Measurements from ENCODE around the gene ZNF185.
"Not testable (repeated sequence)": the region's sequence is repeated elsewhere in the genome, so short reads cannot be mapped to it uniquely, and the experiment has no call there.

ZNF185 gene

DNA sequence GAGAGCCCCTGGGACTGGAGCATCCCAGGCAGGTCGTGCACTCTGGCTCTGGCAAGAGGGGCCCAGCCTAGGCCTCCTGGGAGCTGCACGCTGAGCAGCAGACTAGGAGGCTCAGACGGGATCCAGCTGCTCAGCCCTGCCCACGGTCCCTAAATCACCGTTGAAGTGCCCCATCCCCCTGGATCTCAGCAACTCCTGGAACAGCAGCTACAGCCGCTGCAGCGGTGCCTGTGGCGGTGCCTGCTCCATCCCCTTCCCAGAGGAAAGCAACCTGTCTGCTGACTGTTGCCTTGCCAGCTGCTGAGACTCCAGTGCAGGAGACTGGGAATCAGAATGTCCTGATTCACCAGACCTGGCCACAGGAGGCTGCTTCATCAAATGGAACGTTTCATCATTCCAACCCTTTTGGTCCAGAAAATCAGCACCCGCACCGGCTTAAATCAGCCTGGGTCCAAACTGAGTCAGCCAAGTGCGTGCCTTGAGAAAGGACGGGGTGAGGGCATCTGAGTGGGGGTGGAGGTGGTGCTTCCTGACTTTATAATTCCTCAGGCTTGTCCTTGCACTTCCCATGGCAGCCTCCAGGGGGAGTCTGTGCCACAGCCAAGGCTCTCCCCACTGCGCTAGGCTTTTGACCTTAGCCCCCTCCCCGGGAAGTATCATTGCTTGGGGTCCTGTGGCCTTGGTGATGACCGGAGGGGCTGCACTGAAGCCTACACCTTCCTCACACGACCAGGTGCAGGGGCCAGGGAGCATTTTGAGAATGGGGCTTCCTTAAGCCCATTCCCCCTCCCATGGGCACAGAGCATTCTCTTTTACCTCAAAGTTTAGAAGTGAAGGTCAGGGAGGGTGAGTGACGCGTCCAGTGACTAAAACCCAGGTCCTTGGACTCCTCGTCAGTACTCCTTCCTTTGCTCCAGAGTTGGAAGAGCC, 6.5 kb downstream of the ZNF185 start:
- WGBS, 2 experiments (ENCODE audit: insufficient coverage in 2 of 2): 32 to 38% methylated on average over 8 to 9 of the region's 20 CpGs
- Histone ChIP-seq H3K9me3 (ENCODE audit: control insufficient read depth, low read length) (no peaks in the 10 kb centered on the region), H3K27ac (ENCODE audit: low read depth, low read length, severe bottlenecking) (no peak overlapping the region), H3K36me3 (ENCODE audit: control insufficient read depth, insufficient read depth, low read length) (no peaks in the 10 kb centered on the region), H3K4me1 (ENCODE audit: control insufficient read depth, insufficient read depth, low read length, poor library complexity, severe bottlenecking) (peaks cover 23% of the 10 kb centered on the region), H3K4me3 (ENCODE audit: extremely low read depth, insufficient read depth, low read length, poor library complexity, severe bottlenecking) (no peak overlapping the region)

DNA sequence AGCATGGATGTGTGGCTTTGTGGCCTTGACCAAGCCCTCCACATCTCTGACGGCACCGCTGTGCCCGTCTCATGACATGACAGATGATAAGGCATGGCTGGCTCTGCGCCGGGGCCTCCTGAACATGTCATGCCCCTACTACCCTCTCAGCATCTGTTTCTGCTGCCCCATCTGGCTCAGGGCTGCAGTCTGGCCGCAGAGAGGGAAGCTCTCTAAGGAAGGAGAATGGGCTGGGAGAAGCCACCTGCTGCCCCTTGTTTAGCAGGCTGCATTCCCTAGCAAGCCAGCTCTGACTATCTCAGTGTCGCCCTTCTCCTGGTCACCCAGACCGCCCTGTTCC, 7.2 kb downstream of the ZNF185 start:
- H3K27ac ChIP-seq (ENCODE audit: low read depth, low read length, severe bottlenecking): no peak overlapping the region
- no peaks in the 10 kb centered on the region for H3K9me3 ChIP-seq (ENCODE audit: control insufficient read depth, low read length)
- H3K36me3 ChIP-seq (ENCODE audit: control insufficient read depth, insufficient read depth, low read length): no peaks in the 10 kb centered on the region
- H3K4me1 ChIP-seq (ENCODE audit: control insufficient read depth, insufficient read depth, low read length, poor library complexity, severe bottlenecking): peaks cover 23% of the 10 kb centered on the region
- 77 to 80% methylated on average over 1 to 2 of the region's 8 CpGs for WGBS, 2 experiments (ENCODE audit: insufficient coverage in 2 of 2)
- H3K4me3 ChIP-seq (ENCODE audit: extremely low read depth, insufficient read depth, low read length, poor library complexity, severe bottlenecking): no peak overlapping the region

GRCh38 chrX:152907084-152907651, 9.3 kb downstream of the ZNF185 start:
- Histone ChIP-seq H3K36me3 (ENCODE audit: control insufficient read depth, insufficient read depth, low read length) (no peaks in the 10 kb centered on the region), H3K4me3 (ENCODE audit: extremely low read depth, insufficient read depth, low read length, poor library complexity, severe bottlenecking) (no peak overlapping the region), H3K4me1 (ENCODE audit: control insufficient read depth, insufficient read depth, low read length, poor library complexity, severe bottlenecking) (peaks cover 18% of the 10 kb centered on the region), H3K9me3 (ENCODE audit: control insufficient read depth, low read length) (no peaks in the 10 kb centered on the region), H3K27ac (ENCODE audit: low read depth, low read length, severe bottlenecking) (no peak overlapping the region)
- WGBS, 2 experiments (ENCODE audit: insufficient coverage in 2 of 2): 4 to 42% methylated on average over 6 to 8 of the region's 17 CpGs

- no peak overlapping the region for H3K4me3 ChIP-seq (ENCODE audit: extremely low read depth, insufficient read depth, low read length, poor library complexity, severe bottlenecking)
- H3K9me3 ChIP-seq (ENCODE audit: control insufficient read depth, low read length): no peaks in the 10 kb centered on the region
- WGBS, 2 experiments (ENCODE audit: insufficient coverage in 2 of 2): 93% methylated on average over 8 to 12 of the region's 14 CpGs
- peaks cover 9% of the 10 kb centered on the region for H3K4me1 ChIP-seq (ENCODE audit: control insufficient read depth, insufficient read depth, low read length, poor library complexity, severe bottlenecking)
- no peak overlapping the region for H3K27ac ChIP-seq (ENCODE audit: low read depth, low read length, severe bottlenecking)
- H3K36me3 ChIP-seq (ENCODE audit: control insufficient read depth, insufficient read depth, low read length): no peaks in the 10 kb centered on the region
Observed at GRCh38 chrX:152908486-152908885, 10.6 kb downstream of the ZNF185 start.

DNA sequence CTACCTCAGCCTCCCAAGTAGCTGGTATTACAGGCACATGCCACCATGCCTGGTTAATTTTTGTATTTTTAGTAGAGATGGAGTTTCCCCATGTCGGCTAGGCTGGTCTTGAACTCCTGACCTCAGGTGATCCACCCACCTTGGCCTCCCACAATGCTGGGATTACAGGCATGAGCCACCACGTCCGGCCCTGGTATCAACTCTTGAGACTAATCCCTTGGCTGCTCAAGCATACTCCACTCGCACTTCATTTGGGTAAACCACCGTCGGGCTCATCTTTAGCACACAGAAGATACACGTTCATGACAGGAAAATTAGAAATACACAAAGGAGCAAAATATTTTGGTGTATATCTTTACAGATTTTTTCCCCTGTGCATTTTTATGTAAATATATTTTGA, 12.2 kb downstream of the ZNF185 start:
- WGBS, 2 experiments (ENCODE audit: insufficient coverage in 2 of 2): 92 to 96% methylated on average over 2 to 3 of the region's 7 CpGs
- H3K36me3 ChIP-seq (ENCODE audit: control insufficient read depth, insufficient read depth, low read length); H3K9me3 ChIP-seq (ENCODE audit: control insufficient read depth, low read length); H3K4me3 ChIP-seq (ENCODE audit: extremely low read depth, insufficient read depth, low read length, poor library complexity, severe bottlenecking); H3K4me1 ChIP-seq (ENCODE audit: control insufficient read depth, insufficient read depth, low read length, poor library complexity, severe bottlenecking); H3K27ac ChIP-seq (ENCODE audit: low read depth, low read length, severe bottlenecking): not testable (repeated sequence)

DNA sequence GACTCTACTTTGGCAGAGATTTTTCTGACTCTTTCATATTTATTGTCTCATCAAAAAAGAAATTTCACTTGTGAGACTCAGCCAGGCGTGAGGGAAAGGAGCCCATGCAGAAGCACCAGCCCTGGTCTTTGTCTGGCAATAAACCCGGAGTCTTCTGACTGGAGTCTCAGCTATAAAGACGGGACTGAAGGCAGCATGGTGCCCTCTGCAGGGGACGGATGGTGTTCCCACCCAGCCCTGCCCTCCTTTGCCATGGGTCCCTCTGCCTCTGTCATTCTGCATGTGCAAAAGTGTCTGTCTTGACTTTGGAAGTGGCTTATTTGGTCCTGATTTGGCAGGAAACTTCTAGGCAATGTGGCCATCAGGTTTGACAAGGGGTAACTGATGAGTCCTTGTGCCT, 14.2 kb downstream of the ZNF185 start:
- H3K9me3 ChIP-seq (ENCODE audit: control insufficient read depth, low read length): no peaks in the 10 kb centered on the region
- no peak overlapping the region for H3K4me3 ChIP-seq (ENCODE audit: extremely low read depth, insufficient read depth, low read length, poor library complexity, severe bottlenecking)
- WGBS, 2 experiments (ENCODE audit: insufficient coverage in 2 of 2): 73 to 83% methylated on average over 1 to 3 of the region's 4 CpGs
- H3K36me3 ChIP-seq (ENCODE audit: control insufficient read depth, insufficient read depth, low read length): no peaks in the 10 kb centered on the region
- no peak overlapping the region for H3K27ac ChIP-seq (ENCODE audit: low read depth, low read length, severe bottlenecking)
- H3K4me1 ChIP-seq (ENCODE audit: control insufficient read depth, insufficient read depth, low read length, poor library complexity, severe bottlenecking): peaks cover 8% of the 10 kb centered on the region

DNA sequence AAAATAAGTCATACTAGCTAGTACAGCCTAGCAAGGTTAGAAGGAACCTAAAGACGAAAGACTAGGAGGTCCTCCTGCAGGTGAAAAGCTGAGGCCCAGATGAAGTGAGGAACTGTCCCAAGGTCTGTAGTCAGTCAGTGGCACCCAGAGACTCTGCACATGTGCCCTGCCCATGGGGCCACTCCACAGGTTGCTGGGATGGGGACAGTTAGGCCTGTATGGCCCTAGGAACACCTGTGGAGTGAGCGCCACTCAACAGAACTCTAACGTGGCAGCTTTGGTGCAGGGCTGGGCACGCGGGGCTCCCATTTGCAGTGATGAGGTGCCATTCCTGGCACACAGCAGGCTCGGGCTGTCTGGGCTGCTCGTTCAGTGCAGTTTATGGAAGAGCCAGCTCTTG, 14.8 kb downstream of the ZNF185 start:
- WGBS, 2 experiments (ENCODE audit: insufficient coverage in 2 of 2): 84 to 100% methylated on average over 5 of the region's 7 CpGs
- Histone ChIP-seq H3K36me3 (ENCODE audit: control insufficient read depth, insufficient read depth, low read length) (no peaks in the 10 kb centered on the region), H3K4me1 (ENCODE audit: control insufficient read depth, insufficient read depth, low read length, poor library complexity, severe bottlenecking) (peaks cover 8% of the 10 kb centered on the region), H3K9me3 (ENCODE audit: control insufficient read depth, low read length) (no peaks in the 10 kb centered on the region), H3K4me3 (ENCODE audit: extremely low read depth, insufficient read depth, low read length, poor library complexity, severe bottlenecking) (no peak overlapping the region), H3K27ac (ENCODE audit: low read depth, low read length, severe bottlenecking) (no peak overlapping the region)

GRCh38 chrX:152913346-152913745, 15.5 kb downstream of the ZNF185 start:
- H3K36me3 ChIP-seq (ENCODE audit: control insufficient read depth, insufficient read depth, low read length): no peaks in the 10 kb centered on the region
- H3K4me3 ChIP-seq (ENCODE audit: extremely low read depth, insufficient read depth, low read length, poor library complexity, severe bottlenecking): no peak overlapping the region
- no peak overlapping the region for H3K27ac ChIP-seq (ENCODE audit: low read depth, low read length, severe bottlenecking)
- H3K9me3 ChIP-seq (ENCODE audit: control insufficient read depth, low read length): no peaks in the 10 kb centered on the region
- WGBS, 2 experiments (ENCODE audit: insufficient coverage in 2 of 2): 81 to 100% methylated on average over 1 to 4 of the region's 10 CpGs
- H3K4me1 ChIP-seq (ENCODE audit: control insufficient read depth, insufficient read depth, low read length, poor library complexity, severe bottlenecking): peaks cover 8% of the 10 kb centered on the region

DNA sequence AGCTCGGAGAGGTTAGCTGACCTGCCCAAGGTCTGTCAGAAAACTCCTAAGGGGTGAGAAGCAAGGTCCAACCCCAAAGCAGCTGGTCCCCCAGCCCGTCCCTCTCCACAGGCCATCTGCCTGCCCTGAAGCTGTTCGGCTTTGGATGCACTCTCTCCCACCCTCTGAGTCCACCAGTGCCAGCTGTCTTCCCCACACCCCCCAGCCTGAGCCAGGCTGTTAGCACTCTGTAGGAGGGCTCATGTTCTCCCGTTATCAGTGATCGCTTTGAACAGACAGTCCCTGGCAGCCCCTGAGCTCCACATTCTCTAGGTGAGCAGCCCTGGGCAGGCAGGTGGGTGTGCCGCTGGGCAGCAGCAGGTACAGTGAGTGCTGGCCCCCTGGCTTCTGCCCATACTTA, 16.0 kb downstream of the ZNF185 start:
- 82 to 100% methylated on average over 1 to 3 of the region's 6 CpGs for WGBS, 2 experiments (ENCODE audit: insufficient coverage in 2 of 2)
- Histone ChIP-seq H3K27ac (ENCODE audit: low read depth, low read length, severe bottlenecking) (no peak overlapping the region), H3K36me3 (ENCODE audit: control insufficient read depth, insufficient read depth, low read length) (no peaks in the 10 kb centered on the region), H3K4me1 (ENCODE audit: control insufficient read depth, insufficient read depth, low read length, poor library complexity, severe bottlenecking) (peaks cover 8% of the 10 kb centered on the region), H3K4me3 (ENCODE audit: extremely low read depth, insufficient read depth, low read length, poor library complexity, severe bottlenecking) (no peak overlapping the region), H3K9me3 (ENCODE audit: control insufficient read depth, low read length) (no peaks in the 10 kb centered on the region)

DNA sequence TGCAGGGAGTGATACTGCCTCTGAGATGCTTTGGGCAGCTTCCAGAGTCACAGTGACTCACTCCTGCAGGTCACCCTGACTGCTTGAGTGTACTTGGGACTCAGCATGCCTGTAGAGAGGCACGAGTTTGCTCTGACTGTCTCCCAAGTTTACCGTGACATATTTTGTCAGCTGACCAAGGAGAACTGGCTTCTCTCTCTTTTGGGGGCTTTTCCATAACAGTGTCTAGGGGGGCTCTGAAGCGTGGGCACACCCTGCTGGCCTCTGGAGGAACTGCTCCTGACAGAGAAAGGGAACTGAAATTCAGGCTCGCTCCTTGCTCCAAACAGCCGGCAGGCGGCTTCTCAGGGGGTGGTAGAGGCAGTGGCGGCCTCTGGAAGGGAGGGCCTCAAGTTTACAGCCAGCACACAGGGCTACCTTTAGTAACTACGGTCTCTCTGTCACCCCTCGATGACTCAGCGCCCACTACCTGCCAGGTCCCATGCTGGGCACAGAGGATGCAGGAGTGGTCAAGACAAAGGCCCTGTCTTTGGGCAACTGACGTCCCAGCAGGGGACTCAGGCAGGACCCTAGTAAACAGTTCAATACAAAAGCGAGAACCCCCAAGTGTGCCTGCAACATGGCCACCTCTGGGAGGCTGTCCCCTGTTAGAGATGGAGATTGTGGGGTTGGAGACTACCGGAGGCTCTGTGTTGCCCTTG, 17.8 kb downstream of the ZNF185 start:
- WGBS, 2 experiments (ENCODE audit: insufficient coverage in 2 of 2): 18 to 20% methylated on average over 4 to 6 of the region's 13 CpGs
- Histone ChIP-seq H3K4me3 (ENCODE audit: extremely low read depth, insufficient read depth, low read length, poor library complexity, severe bottlenecking) (no peak overlapping the region), H3K27ac (ENCODE audit: low read depth, low read length, severe bottlenecking) (no peak overlapping the region), H3K9me3 (ENCODE audit: control insufficient read depth, low read length) (no peaks in the 10 kb centered on the region), H3K4me1 (ENCODE audit: control insufficient read depth, insufficient read depth, low read length, poor library complexity, severe bottlenecking) (peaks cover 8% of the 10 kb centered on the region), H3K36me3 (ENCODE audit: control insufficient read depth, insufficient read depth, low read length) (no peaks in the 10 kb centered on the region)

All from mesodermal cell (in vitro differentiated cells).